ENCODE results near the gene NTSR2. TPM values are rescaled to one million over a fixed set of nuclear protein-coding genes. Genes with fewer than 3 reads are reported as not detected.

NTSR2 gene
- total RNA-seq, 1 donor from 2014 or later, result not detected

Other genes starting within 250 kb of the NTSR2 start
- 29.1 and 34.5 TPM in 2 replicates for gene E2F6, start 204.0 kb downstream of the NTSR2 start, total RNA-seq
- 0.24 and 0.52 TPM in 2 replicates for gene GREB1, start 136.2 kb downstream of the NTSR2 start, total RNA-seq
- 42.2 and 57.4 TPM in 2 replicates for gene LPIN1, start 76.4 kb upstream of the NTSR2 start, total RNA-seq

Measured in myocyte (in vitro differentiated cells).